ENCODE data around the gene ZCCHC7. TPM values are rescaled to one million over a fixed set of nuclear protein-coding genes. Genes with fewer than 3 reads are reported as not detected.

ZCCHC7 gene
- total RNA-seq, 1 donor, result 32.6 TPM

- Histone ChIP-seq H3K27ac (ENCODE audit: low read depth, low read length) (no peak overlapping the region), H3K4me2 (ENCODE audit: insufficient read depth, low read length) (no peak overlapping the region), H3K27me3 (ENCODE audit: insufficient read depth, low read length) (no peaks in the 10 kb centered on the region), H3K36me3 (ENCODE audit: insufficient read depth, low read length) (peaks cover under 1% of the 10 kb centered on the region), H3K4me1 (ENCODE audit: insufficient read depth, low read length) (peaks cover 6% of the 10 kb centered on the region), H3K4me3 (ENCODE audit: insufficient read depth, low read length) (no peak overlapping the region), H4K20me1 (ENCODE audit: insufficient read depth, low read length) (no peaks in the 10 kb centered on the region), H2AFZ (ENCODE audit: low read length) (no peak overlapping the region), H3K9me3 (ENCODE audit: low read depth, low read length) (no peaks in the 10 kb centered on the region), H3K79me2 (ENCODE audit: insufficient read depth, low read length) (peaks cover 9% of the 10 kb centered on the region)
- no peak for DNase-seq (ENCODE audit: insufficient read length, low spot score, missing footprints)
- no peak for TF ChIP-seq CTCF (IDR thresholded peaks at IDR 0.05; ENCODE audit: extremely low read depth, low read depth, low read length)
These were observed 27.8 kb downstream of the ZCCHC7 start for GRCh38 chr9:37148181-37148580.

- no peak overlapping the region for H2AFZ ChIP-seq (ENCODE audit: low read length)
- H3K9me3 ChIP-seq (ENCODE audit: low read depth, low read length), result no peaks in the 10 kb centered on the region
- H3K27ac ChIP-seq (ENCODE audit: low read depth, low read length), result no peak overlapping the region
- no peaks in the 10 kb centered on the region for H3K27me3 ChIP-seq (ENCODE audit: insufficient read depth, low read length)
- no peak overlapping the region for H3K4me2 ChIP-seq (ENCODE audit: insufficient read depth, low read length)
- no peaks in the 10 kb centered on the region for H4K20me1 ChIP-seq (ENCODE audit: insufficient read depth, low read length)
- H3K36me3 ChIP-seq (ENCODE audit: insufficient read depth, low read length), result peaks cover 12% of the 10 kb centered on the region
- no peak overlapping the region for H3K4me3 ChIP-seq (ENCODE audit: insufficient read depth, low read length)
- H3K79me2 ChIP-seq (ENCODE audit: insufficient read depth, low read length), result peaks cover 14% of the 10 kb centered on the region
- no peak for DNase-seq (ENCODE audit: insufficient read length, low spot score, missing footprints)
- TF ChIP-seq CTCF (IDR thresholded peaks at IDR 0.05; ENCODE audit: extremely low read depth, low read depth, low read length), result no peak
- H3K4me1 ChIP-seq (ENCODE audit: insufficient read depth, low read length), result peaks cover 2% of the 10 kb centered on the region
These were observed 29.4 kb downstream of the ZCCHC7 start for GRCh38 chr9:37149666-37150308.

GRCh38 chr9:37150415-37150814 is 30.0 kb downstream of the ZCCHC7 start:
- H3K9me3 ChIP-seq (ENCODE audit: low read depth, low read length), result no peaks in the 10 kb centered on the region
- no peak for DNase-seq (ENCODE audit: insufficient read length, low spot score, missing footprints)
- peaks cover 12% of the 10 kb centered on the region for H3K79me2 ChIP-seq (ENCODE audit: insufficient read depth, low read length)
- peaks cover 12% of the 10 kb centered on the region for H3K36me3 ChIP-seq (ENCODE audit: insufficient read depth, low read length)
- H3K4me3 ChIP-seq (ENCODE audit: insufficient read depth, low read length), result no peak overlapping the region
- no peak for TF ChIP-seq CTCF (IDR thresholded peaks at IDR 0.05; ENCODE audit: extremely low read depth, low read depth, low read length)
- no peaks in the 10 kb centered on the region for H3K4me1 ChIP-seq (ENCODE audit: insufficient read depth, low read length)
- no peak overlapping the region for H3K27ac ChIP-seq (ENCODE audit: low read depth, low read length)
- H3K4me2 ChIP-seq (ENCODE audit: insufficient read depth, low read length), result no peak overlapping the region
- H4K20me1 ChIP-seq (ENCODE audit: insufficient read depth, low read length), result no peaks in the 10 kb centered on the region
- H2AFZ ChIP-seq (ENCODE audit: low read length), result no peak overlapping the region
- no peaks in the 10 kb centered on the region for H3K27me3 ChIP-seq (ENCODE audit: insufficient read depth, low read length)

- DNase-seq (ENCODE audit: insufficient read length, low spot score, missing footprints), result no peak
- Histone ChIP-seq H3K27ac (ENCODE audit: low read depth, low read length) (no peak overlapping the region), H3K9me3 (ENCODE audit: low read depth, low read length) (no peaks in the 10 kb centered on the region), H2AFZ (ENCODE audit: low read length) (no peak overlapping the region), H3K79me2 (ENCODE audit: insufficient read depth, low read length) (peaks cover 17% of the 10 kb centered on the region), H3K4me1 (ENCODE audit: insufficient read depth, low read length) (no peaks in the 10 kb centered on the region), H3K36me3 (ENCODE audit: insufficient read depth, low read length) (peaks cover 12% of the 10 kb centered on the region), H3K4me2 (ENCODE audit: insufficient read depth, low read length) (no peak overlapping the region), H4K20me1 (ENCODE audit: insufficient read depth, low read length) (no peaks in the 10 kb centered on the region), H3K27me3 (ENCODE audit: insufficient read depth, low read length) (no peaks in the 10 kb centered on the region), H3K4me3 (ENCODE audit: insufficient read depth, low read length) (no peak overlapping the region)
- no peak for TF ChIP-seq CTCF (IDR thresholded peaks at IDR 0.05; ENCODE audit: extremely low read depth, low read depth, low read length)
These were observed 31.4 kb downstream of the ZCCHC7 start for GRCh38 chr9:37151812-37152211.
